CD14-positive monocyte (primary cell): Measurements from ENCODE around the gene PARVB. TPM values are rescaled to one million over a fixed set of nuclear protein-coding genes. Genes with fewer than 3 reads are reported as not detected.
A peak's percentile ranks its signal among the peaks of the same experiment; 100 is the strongest.

ENCODE experiments used
- DNase-seq, 3 donors: peaks; one replicate each; pipeline ENCODE4 v3.0.0-alpha.2; 2011 to 2022
- H2AFZ ChIP-seq: 2 replicates; pipeline ENCODE4 v1.6.0; 2012; ENCODE audit warnings: mild to moderate bottlenecking, low read depth, low read length, inconsistent platforms; ENCODE audit not compliant: insufficient read depth, poor library complexity, severe bottlenecking
- H3K27ac ChIP-seq, 2 donors: 1 replicate in 1 of 2; 2 replicates in 1 of 2; pipeline ENCODE4 v1.5.1; 2012 to 2013; ENCODE audit warnings: low read length in 2 of 2, control low read depth in 1 of 2, inconsistent platforms in 1 of 2, low read depth in 1 of 2, mild to moderate bottlenecking in 1 of 2
- H3K27me3 ChIP-seq, 2 donors: one replicate each; pipeline versions ENCODE4 v1.6.0 to v1.6.1; 2011 to 2013; ENCODE audit warnings: low read length in 2 of 2; ENCODE audit not compliant: control insufficient read depth in 2 of 2, insufficient read depth in 2 of 2
- H3K36me3 ChIP-seq, 2 donors: replicated peaks in 1 of 2; 1 replicate in 1 of 2; 2 replicates in 1 of 2; pipeline versions ENCODE4 v1.5.1 to v1.6.1; 2012 to 2013; ENCODE audit warnings: low read length in 2 of 2, control low read depth in 1 of 2, inconsistent platforms in 1 of 2, mild to moderate bottlenecking in 1 of 2; ENCODE audit not compliant: insufficient read depth in 2 of 2, control insufficient read depth in 1 of 2
- H3K4me1 ChIP-seq, 2 donors: 1 replicate in 1 of 2; 2 replicates in 1 of 2; pipeline versions ENCODE4 v1.5.1 to v1.6.1; 2012 to 2013; ENCODE audit warnings: low read length in 2 of 2, control low read depth in 1 of 2, inconsistent platforms in 1 of 2, mild to moderate bottlenecking in 1 of 2, moderate library complexity in 1 of 2; ENCODE audit not compliant: insufficient read depth in 2 of 2, control insufficient read depth in 1 of 2
- H3K4me2 ChIP-seq: replicated peaks from 2 replicates; pipeline ENCODE3; 2012; ENCODE audit warnings: low read length, moderate library complexity, mild to moderate bottlenecking; ENCODE audit not compliant: poor library complexity, severe bottlenecking; ENCODE audit errors: extremely low read depth
- H3K4me3 ChIP-seq, 3 experiments: fragments of 200-600 bp in 1 of 3; sonication (generic) in 1 of 3; replicated peaks in 1 of 3; 1 replicate in 2 of 3; 2 replicates in 1 of 3; pipeline ENCODE4 v1.5.1; 2011 to 2013; ENCODE audit warnings: low read length in 3 of 3, mild to moderate bottlenecking in 3 of 3, control low read depth in 2 of 3, low read depth in 2 of 3, inconsistent platforms in 1 of 3, moderate library complexity in 1 of 3
- H3K79me2 ChIP-seq: 2 replicates; pipeline ENCODE4 v1.6.0; 2012; ENCODE audit warnings: mild to moderate bottlenecking, control low read depth, inconsistent platforms, low read length, moderate library complexity; ENCODE audit not compliant: insufficient read depth
- H3K9ac ChIP-seq: 2 replicates; pipeline ENCODE4 v1.6.0; 2017; ENCODE audit warnings: low read length, mild to moderate bottlenecking; ENCODE audit not compliant: insufficient read depth, poor library complexity, severe bottlenecking
- H3K9me3 ChIP-seq, 2 donors: replicated peaks in 1 of 2; 1 replicate in 1 of 2; 2 replicates in 1 of 2; pipeline versions ENCODE4 v1.5.1 to v1.6.1; 2012 to 2013; ENCODE audit warnings: low read length in 2 of 2, control low read depth in 1 of 2; ENCODE audit not compliant: control insufficient read depth in 1 of 2, insufficient read depth in 1 of 2
- H4K20me1 ChIP-seq: 2 replicates; pipeline ENCODE4 v1.6.0; 2012; ENCODE audit warnings: mild to moderate bottlenecking, low read length, control low read depth, moderate library complexity; ENCODE audit not compliant: insufficient read depth
- H3K27ac Mint-ChIP-seq, 7 donors: one replicate each; pipeline ENCODE4 v1.8.0; 2020; ENCODE audit warnings: mild to moderate bottlenecking in 7 of 7, mixed read lengths in 7 of 7, moderate library complexity in 6 of 7, inconsistent platforms in 2 of 7
- H3K27me3 Mint-ChIP-seq, 3 donors: one replicate each; pipeline ENCODE4 v1.8.0; 2021 to 2022; ENCODE audit warnings: low read depth in 3 of 3, mild to moderate bottlenecking in 3 of 3, mixed read lengths in 3 of 3, moderate library complexity in 3 of 3, inconsistent platforms in 1 of 3
- H3K36me3 Mint-ChIP-seq, 2 donors: one replicate each; pipeline ENCODE4 v1.8.0; 2020; ENCODE audit warnings: mixed read lengths in 2 of 2, inconsistent platforms in 1 of 2, mild to moderate bottlenecking in 1 of 2
- H3K4me1 Mint-ChIP-seq: one replicate; pipeline ENCODE4 v1.8.0; 2020; ENCODE audit warnings: mild to moderate bottlenecking, mixed read lengths
- H3K4me3 Mint-ChIP-seq, 2 donors: one replicate each; pipeline ENCODE4 v1.8.0; 2020; ENCODE audit warnings: mild to moderate bottlenecking in 2 of 2, mixed read lengths in 2 of 2, moderate library complexity in 1 of 2
- H3K9me3 Mint-ChIP-seq, 7 donors: one replicate each; pipeline ENCODE4 v1.8.0; 2020 to 2022; ENCODE audit warnings: mixed read lengths in 7 of 7, mild to moderate bottlenecking in 6 of 7, moderate library complexity in 6 of 7, inconsistent platforms in 2 of 7
- WGBS: methylation state at CpG from one replicate; pipeline ENCODE4 v1.1.5; 2013; ENCODE audit warnings: missing lambda C conversion rate; ENCODE audit not compliant: insufficient coverage; 5-methylcytosine and 5-hydroxymethylcytosine counted together
- intact Hi-C, 2 donors: fragments of 100-400 bp; cut with micrococcal nuclease; formaldehyde crosslinking; loops; one replicate each; pipeline versions ENCODE4 v1.15.0 to v1.15.1; 2023
- polyA plus RNA-seq, 3 donors: library from polyadenylated mRNA; depleted of rRNA in 1 of 3; unstranded in 2 of 3; stranded (reverse) in 1 of 3; fragments of 300-500 nt in 2 of 3; fragments of >200 nt in 1 of 3; fragmentation: Illumina TruSeq in 2 of 3; gene quantifications; 1 replicate in 2 of 3; 2 replicates in 1 of 3; pipeline ENCODE4 v1.2.3, GENCODE V29; 2012 to 2021
- TF ChIP-seq, protein P1 (sequence below): fragments of 200-600 bp; IDR thresholded peaks from one replicate; pipeline ENCODE4 v1.8.0; 2022; ENCODE audit warnings: antibody characterized with exemption, mild to moderate bottlenecking

Gene PARVB
- polyA plus RNA-seq, 3 donors, result 13.4 to 38.5 (median 17.9) TPM

DNA sequence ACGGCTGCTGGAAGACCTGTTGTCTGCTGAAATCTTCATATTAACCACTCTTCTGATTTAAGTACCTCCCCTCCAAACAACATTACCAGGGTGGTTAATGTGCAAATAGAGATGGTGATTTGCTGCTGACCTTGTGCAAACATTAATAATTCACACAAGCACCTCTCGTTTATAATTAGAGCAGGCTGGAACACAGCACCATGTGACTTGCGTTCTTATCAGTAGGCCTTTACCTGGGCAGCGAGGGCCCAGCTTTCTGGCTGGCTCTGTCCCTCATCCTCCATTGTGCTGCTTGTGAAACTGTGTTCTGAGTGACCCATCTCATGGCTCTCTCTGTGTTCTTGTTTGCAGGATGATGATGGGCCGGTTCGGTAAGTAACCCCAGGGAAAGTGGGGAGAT, 115.7 kb downstream of the PARVB start:
- no CpG with 5 or more reads among the region's 6 CpGs for WGBS
- TF ChIP-seq, protein P1, sequence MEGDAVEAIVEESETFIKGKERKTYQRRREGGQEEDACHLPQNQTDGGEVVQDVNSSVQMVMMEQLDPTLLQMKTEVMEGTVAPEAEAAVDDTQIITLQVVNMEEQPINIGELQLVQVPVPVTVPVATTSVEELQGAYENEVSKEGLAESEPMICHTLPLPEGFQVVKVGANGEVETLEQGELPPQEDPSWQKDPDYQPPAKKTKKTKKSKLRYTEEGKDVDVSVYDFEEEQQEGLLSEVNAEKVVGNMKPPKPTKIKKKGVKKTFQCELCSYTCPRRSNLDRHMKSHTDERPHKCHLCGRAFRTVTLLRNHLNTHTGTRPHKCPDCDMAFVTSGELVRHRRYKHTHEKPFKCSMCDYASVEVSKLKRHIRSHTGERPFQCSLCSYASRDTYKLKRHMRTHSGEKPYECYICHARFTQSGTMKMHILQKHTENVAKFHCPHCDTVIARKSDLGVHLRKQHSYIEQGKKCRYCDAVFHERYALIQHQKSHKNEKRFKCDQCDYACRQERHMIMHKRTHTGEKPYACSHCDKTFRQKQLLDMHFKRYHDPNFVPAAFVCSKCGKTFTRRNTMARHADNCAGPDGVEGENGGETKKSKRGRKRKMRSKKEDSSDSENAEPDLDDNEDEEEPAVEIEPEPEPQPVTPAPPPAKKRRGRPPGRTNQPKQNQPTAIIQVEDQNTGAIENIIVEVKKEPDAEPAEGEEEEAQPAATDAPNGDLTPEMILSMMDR, result no peak
- no peak overlapping the region for H3K4me3 Mint-ChIP-seq
- no peaks in the 10 kb centered on the region for H3K4me1 Mint-ChIP-seq
- DNase-seq, result no peak
- peaks cover 32 to 71% of the 10 kb centered on the region in 2 donors for H3K36me3 ChIP-seq
- H3K9ac ChIP-seq, result no peak overlapping the region
- intact Hi-C loops, result no loop called here
- no peaks in the 10 kb centered on the region for H3K27me3 ChIP-seq
- peaks cover 0 to 2% (median 0%) of the 10 kb centered on the region in 3 donors for H3K27me3 Mint-ChIP-seq
- no peak overlapping the region for H3K27ac ChIP-seq
- H3K4me1 ChIP-seq, result no peaks in the 10 kb centered on the region
- H2AFZ ChIP-seq, result no peak overlapping the region
- no peaks in the 10 kb centered on the region for H4K20me1 ChIP-seq
- H3K27ac Mint-ChIP-seq, result peak overlapping the region in 1 of 7 donors; percentile 26
- H3K9me3 ChIP-seq, result peaks cover 22 to 23% of the 10 kb centered on the region in 2 donors
- H3K79me2 ChIP-seq, result no peaks in the 10 kb centered on the region
- H3K36me3 Mint-ChIP-seq, result peaks cover 62 to 73% of the 10 kb centered on the region in 2 donors
- peaks cover 16 to 29% (median 21%) of the 10 kb centered on the region in 7 donors for H3K9me3 Mint-ChIP-seq
- no peak overlapping the region for H3K4me2 ChIP-seq
- no peak overlapping the region for H3K4me3 ChIP-seq

DNA sequence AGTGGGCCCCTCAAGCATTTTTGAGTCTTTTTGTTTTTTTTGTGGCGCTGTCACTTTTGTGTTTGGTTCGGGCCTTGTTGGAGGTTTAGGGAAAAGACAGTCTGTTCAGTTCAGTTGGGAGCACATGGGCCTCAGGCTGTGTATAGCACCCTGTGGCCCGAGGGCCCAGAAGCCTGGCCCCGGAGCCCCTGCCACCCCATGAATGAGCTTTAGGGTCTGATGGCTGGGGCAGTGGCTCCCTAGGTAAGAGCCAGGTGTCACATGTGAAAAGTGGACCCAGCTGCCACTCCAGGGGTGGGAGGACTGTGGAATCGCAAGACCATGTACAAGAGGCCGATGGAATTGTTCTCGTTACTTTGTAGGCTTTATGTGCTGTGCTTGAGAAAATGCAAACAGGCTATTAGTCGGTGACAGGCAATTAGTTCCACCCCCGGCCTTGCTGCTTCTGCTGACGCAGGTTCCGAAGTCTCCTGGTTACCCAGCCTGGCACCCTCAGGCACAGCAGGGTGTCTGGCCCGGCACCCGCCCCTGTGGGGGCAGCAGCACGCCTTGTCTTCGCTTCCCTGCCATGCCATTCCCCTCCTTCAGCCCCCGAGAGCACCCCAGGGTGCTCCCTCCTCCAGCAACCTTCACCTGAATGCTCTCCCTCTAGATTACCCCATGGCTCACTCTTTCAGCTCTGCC, 118.5 kb downstream of the PARVB start:
- H3K4me1 ChIP-seq, result no peaks in the 10 kb centered on the region
- Mint-ChIP-seq H3K4me1 (no peaks in the 10 kb centered on the region), H3K27me3 (peaks cover 0 to 3% (median 0%) of the 10 kb centered on the region in 3 donors), H3K27ac (peak overlapping the region in 2 of 7 donors; percentile 12 to 72), H3K4me3 (no peak overlapping the region), H3K36me3 (peaks cover 49 to 50% of the 10 kb centered on the region in 2 donors), H3K9me3 (peaks cover 1 to 6% (median 5%) of the 10 kb centered on the region in 7 donors)
- WGBS, result 93% methylated on average over 14 of the region's 16 CpGs
- no peak overlapping the region for H3K4me3 ChIP-seq
- peaks cover 4 to 5% of the 10 kb centered on the region in 2 donors for H3K9me3 ChIP-seq
- TF ChIP-seq, protein P1, result no peak
- H3K79me2 ChIP-seq, result no peaks in the 10 kb centered on the region
- no peak overlapping the region for H2AFZ ChIP-seq
- no peaks in the 10 kb centered on the region for H4K20me1 ChIP-seq
- H3K27ac ChIP-seq, result no peak overlapping the region
- no peak overlapping the region for H3K9ac ChIP-seq
- intact Hi-C loops, result no loop called here
- no peak overlapping the region for H3K4me2 ChIP-seq
- peaks cover 8 to 48% of the 10 kb centered on the region in 2 donors for H3K36me3 ChIP-seq
- no peaks in the 10 kb centered on the region for H3K27me3 ChIP-seq
- DNase-seq, result no peak
